Left lung (tissue), 10 donors: Measurements from ENCODE around the gene CST3. TPM values are rescaled to one million over a fixed set of nuclear protein-coding genes. Genes with fewer than 3 reads are reported as not detected.

ENCODE experiments used
- ATAC-seq: fragments of 200-7000 bp; cut with Tn5 transposase; one replicate; pipeline ENCODE4 v1.9.1; 2020; ENCODE audit warnings: moderate library complexity
- DNase-seq, 4 donors: peaks; one replicate each; pipeline ENCODE4 v3.0.0-alpha.2; 2013 to 2020
- H3K27ac ChIP-seq, 2 donors: fragments of 200-600 bp; sonication (generic) in 1 of 2; one replicate each; pipeline versions ENCODE4 v1.5.0 to v1.8.0; 2020 to 2021
- H3K27me3 ChIP-seq, 2 donors: fragments of 200-600 bp; sonication (generic) in 1 of 2; one replicate each; pipeline versions ENCODE4 v1.5.0 to v1.8.0; 2020 to 2021
- H3K36me3 ChIP-seq, 2 donors: fragments of 200-600 bp; sonication (generic) in 1 of 2; one replicate each; pipeline versions ENCODE4 v1.5.0 to v1.8.0; 2020 to 2021
- H3K4me1 ChIP-seq, 2 donors: fragments of 200-600 bp; one replicate each; pipeline ENCODE4 v1.8.0; 2021
- H3K4me3 ChIP-seq, 2 donors: fragments of 200-600 bp; sonication (generic) in 1 of 2; one replicate each; pipeline versions ENCODE4 v1.5.0 to v1.8.0; 2020 to 2021; ENCODE audit warnings: mild to moderate bottlenecking in 1 of 2
- H3K9me3 ChIP-seq, 2 donors: fragments of 200-600 bp; sonication (generic) in 1 of 2; one replicate each; pipeline versions ENCODE4 v1.5.0 to v1.8.0; 2020 to 2021
- intact Hi-C, 2 donors: fragments of 100-400 bp; cut with DNase I; formaldehyde crosslinking; loops; one replicate each; pipeline versions ENCODE4 v1.11.2 to v1.14.2; 2022
- polyA plus RNA-seq, 6 donors: library from polyadenylated mRNA; unstranded; fragments of 120-200 nt; gene quantifications; one replicate each; pipeline ENCODE4 v1.2.1, GENCODE V29; 2013; ENCODE audit not compliant: insufficient read length in 6 of 6
- total RNA-seq, 2 donors: library from RNA; stranded (reverse); fragmentation: NEBNext Ultra II Directional; extraction: Animal tissue kit (Norgen Biotek cat#: 25700); gene quantifications; one replicate each; pipeline ENCODE4 v1.2.1, GENCODE V29; 2021
- TF ChIP-seq, protein P1 (sequence below), 2 donors: fragments of 200-600 bp; sonication (generic) in 1 of 2; IDR thresholded peaks; one replicate each; pipeline versions ENCODE4 v1.5.0 to v1.8.0; 2021; ENCODE audit warnings: antibody characterized with exemption in 2 of 2
- donor health status: DM: no; HTN: yes; CAD: no.
- donor health status: DM: no; HTN: no; CAD: no.

The CST3 gene
- total and polyA plus RNA-seq, 8 donors, result 145 to 714 (median 163) TPM

DNA sequence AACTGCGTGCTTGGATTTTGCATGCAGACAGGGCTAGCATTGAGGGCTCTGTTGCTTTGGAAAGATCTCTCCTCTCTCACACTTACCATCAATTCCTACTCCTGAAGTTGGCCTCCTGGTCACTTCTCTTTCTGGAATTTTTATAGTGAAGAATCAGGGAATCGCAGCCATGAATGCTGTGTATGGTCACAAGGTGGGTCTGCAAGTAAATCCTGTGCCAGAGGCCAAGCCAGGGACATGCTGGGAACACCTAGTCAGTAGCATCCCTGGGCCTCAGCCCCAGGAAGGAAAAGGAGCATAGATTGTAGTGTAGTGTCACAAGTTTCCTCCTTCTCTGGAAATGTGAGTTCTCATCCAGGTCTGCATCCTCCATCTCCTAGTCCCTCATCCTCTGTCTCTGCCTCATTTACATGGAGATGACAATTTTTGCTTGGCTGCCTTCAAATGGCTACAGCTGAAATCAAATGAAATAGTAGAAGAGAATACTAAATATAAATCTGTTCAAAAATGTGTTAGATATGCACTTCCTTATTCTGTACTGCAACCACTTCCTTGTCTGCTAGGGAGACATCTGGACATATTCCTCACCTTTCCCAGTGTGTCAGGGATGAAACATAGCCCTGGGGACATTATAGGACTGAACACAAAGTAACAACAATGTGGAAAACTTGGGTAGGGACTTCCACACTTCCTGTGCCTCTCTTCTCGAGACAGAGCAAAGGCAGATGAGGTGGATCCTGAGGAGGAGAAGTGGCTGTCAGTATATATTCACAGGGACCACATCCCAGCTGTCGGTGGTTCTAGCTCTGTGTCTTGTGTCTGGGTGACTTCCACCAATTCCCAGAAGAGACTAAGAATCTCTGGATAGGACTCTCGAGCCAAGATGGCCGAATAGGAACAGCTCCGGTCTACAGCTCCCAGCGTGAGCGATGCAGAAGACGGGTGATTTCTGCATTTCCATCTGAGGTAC is 49.0 kb downstream of the CST3 start:
- ATAC-seq (no peak), DNase-seq (no peak)

DNA sequence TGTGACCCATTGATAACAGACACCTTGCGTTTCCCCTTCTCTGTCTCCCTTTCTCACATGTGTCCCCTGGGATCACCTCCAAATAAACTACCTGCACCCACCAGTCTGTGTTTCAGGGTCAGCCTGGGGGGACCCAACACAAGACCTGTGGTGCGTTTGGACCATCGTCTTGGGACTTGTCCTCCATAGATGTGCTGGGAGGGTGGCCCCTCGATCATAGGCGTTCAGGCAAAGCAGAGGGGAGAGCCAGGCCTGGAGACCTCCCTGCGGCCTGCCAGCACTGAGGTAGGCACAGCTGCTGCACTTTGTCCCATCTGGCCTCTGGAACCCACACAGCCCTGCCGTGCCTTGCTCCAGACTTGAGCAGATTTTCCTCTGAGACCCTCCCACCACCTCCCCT is 50.1 kb downstream of the CST3 start:
- DNase-seq (no peak), ATAC-seq (no peak)
- Histone ChIP-seq H3K4me1 (no peaks in the 10 kb centered on the region), H3K36me3 (no peaks in the 10 kb centered on the region), H3K27ac (no peak overlapping the region), H3K27me3 (peaks cover 0 to 9% of the 10 kb centered on the region in 2 donors), H3K9me3 (no peaks in the 10 kb centered on the region), H3K4me3 (no peak overlapping the region)
- TF ChIP-seq, protein P1, sequence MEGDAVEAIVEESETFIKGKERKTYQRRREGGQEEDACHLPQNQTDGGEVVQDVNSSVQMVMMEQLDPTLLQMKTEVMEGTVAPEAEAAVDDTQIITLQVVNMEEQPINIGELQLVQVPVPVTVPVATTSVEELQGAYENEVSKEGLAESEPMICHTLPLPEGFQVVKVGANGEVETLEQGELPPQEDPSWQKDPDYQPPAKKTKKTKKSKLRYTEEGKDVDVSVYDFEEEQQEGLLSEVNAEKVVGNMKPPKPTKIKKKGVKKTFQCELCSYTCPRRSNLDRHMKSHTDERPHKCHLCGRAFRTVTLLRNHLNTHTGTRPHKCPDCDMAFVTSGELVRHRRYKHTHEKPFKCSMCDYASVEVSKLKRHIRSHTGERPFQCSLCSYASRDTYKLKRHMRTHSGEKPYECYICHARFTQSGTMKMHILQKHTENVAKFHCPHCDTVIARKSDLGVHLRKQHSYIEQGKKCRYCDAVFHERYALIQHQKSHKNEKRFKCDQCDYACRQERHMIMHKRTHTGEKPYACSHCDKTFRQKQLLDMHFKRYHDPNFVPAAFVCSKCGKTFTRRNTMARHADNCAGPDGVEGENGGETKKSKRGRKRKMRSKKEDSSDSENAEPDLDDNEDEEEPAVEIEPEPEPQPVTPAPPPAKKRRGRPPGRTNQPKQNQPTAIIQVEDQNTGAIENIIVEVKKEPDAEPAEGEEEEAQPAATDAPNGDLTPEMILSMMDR (IDR thresholded peaks at IDR 0.05), result no peak
- intact Hi-C loops, result no loop called here

More for the DNA sequence above, 49.0 kb downstream of the CST3 start:
- intact Hi-C loops, result no loop called here
- no peak overlapping the region for H3K27ac ChIP-seq
- TF ChIP-seq, protein P1 (IDR thresholded peaks at IDR 0.05), result no peak
- H3K4me1 ChIP-seq, result no peaks in the 10 kb centered on the region
- no peak overlapping the region for H3K4me3 ChIP-seq
- H3K27me3 ChIP-seq, result peaks cover 0 to 9% of the 10 kb centered on the region in 2 donors
- no peaks in the 10 kb centered on the region for H3K36me3 ChIP-seq
- no peaks in the 10 kb centered on the region for H3K9me3 ChIP-seq

DNA sequence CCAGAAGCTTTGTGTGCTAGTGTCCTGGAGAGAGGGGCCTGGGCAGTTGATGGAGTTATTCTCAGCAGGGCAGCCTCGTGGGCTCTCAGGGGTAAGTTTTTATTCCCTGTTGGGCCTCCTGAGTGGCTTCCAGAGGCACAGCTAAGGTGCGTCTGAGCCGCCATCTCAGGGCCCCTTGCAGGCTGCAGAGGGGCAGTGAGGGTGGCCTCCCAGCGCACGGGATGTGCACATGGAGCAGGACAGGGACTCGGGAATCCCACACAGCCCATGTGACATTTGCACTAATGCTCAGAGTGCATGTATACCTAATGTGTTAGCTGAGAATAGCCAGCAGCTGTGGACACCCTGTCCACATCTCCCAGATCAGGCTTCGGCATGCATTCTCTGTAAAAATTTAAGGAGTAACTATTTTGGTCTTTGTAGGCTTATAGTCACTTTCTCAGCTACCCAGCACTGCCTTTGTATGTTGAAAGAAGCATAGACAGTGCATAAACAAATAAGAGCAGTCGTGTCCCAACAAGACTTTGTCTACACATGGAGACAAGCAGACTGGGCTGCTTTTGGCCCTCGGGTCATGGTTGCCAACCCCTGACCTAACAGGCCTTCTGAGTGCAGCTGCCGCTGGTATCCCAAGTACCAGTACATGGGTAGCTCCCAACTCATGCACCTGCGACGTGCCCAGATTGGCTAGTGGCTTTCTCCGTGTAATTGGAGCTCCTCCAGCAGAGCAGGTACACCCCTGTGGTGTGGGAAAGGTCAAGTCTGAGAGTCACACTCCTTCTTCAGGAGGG is 50.8 kb downstream of the CST3 start:
- DNase-seq (no peak), ATAC-seq (no peak)
- intact Hi-C loops, result no loop called here
- Histone ChIP-seq H3K4me3 (no peak overlapping the region), H3K27ac (no peak overlapping the region), H3K27me3 (peaks cover 0 to 9% of the 10 kb centered on the region in 2 donors), H3K9me3 (no peaks in the 10 kb centered on the region), H3K36me3 (no peaks in the 10 kb centered on the region), H3K4me1 (no peaks in the 10 kb centered on the region)
- TF ChIP-seq, protein P1 (IDR thresholded peaks at IDR 0.05), result no peak

DNA sequence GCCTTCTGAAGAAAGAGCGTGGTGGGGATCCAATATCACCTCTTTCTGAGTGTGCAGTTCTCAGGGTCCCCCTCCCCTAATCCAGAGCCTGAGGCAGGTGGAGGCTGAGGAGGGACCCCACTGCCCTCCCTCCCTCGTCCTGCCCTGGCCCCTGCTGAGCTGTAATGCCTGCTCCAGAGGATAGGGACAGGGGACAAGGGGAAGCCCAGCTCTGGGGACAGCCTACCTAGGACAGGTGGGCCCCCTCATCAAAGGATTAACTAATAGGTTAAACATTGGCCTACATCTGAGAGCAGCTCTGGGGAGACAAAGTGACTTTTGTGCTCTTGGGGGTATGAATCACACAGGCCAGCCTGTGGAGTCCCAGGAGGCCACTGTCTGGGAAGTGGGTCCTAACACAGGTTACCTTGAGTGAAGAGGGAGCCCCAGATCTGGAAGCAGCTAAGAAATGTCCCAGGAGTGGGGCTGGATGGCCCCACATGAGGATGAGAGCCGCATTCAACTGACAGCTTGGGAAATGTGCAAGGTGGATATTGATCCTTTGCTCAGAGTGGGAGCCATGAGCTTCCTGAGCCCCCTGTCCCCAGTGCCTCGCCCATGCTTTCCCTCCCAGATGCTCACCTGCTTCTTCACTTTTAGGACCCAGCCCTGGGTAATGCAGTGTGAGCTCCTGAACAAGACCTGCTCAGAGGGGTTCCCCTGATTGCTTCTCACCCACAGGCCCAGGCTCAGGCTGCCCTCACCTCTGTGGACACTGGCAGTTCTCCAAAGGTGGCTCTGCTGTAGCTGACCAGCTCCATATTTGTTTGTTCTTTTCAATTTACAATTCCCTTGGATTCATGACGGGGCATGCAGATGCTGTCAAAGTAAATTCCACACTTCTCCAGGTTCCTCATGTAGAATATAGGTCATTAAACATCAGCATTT is 51.7 kb downstream of the CST3 start:
- ATAC-seq (no peak), DNase-seq (no peak)
- Histone ChIP-seq H3K4me1 (no peaks in the 10 kb centered on the region), H3K27ac (no peak overlapping the region), H3K4me3 (no peak overlapping the region), H3K36me3 (no peaks in the 10 kb centered on the region), H3K9me3 (no peaks in the 10 kb centered on the region), H3K27me3 (peaks cover 0 to 9% of the 10 kb centered on the region in 2 donors)
- TF ChIP-seq, protein P1 (IDR thresholded peaks at IDR 0.05), result no peak
- intact Hi-C loops, result no loop called here
